Liver (tissue), 9 donors: Measurements from ENCODE around the gene TMEM233. TPM values are rescaled to one million over a fixed set of nuclear protein-coding genes. Genes with fewer than 3 reads are reported as not detected.
A peak's percentile ranks its signal among the peaks of the same experiment; 100 is the strongest.

ENCODE experiments used
- DNase-seq: peaks from one replicate; pipeline ENCODE4 v3.0.0-alpha.2; 2017; ENCODE audit warnings: low spot score
- H3K27ac ChIP-seq, 2 donors: one replicate each; pipeline ENCODE4 v1.7.0; 2013; ENCODE audit warnings: inconsistent platforms in 2 of 2, low read length in 2 of 2, control low read depth in 1 of 2, low read depth in 1 of 2, mild to moderate bottlenecking in 1 of 2
- H3K27me3 ChIP-seq, 4 donors: one replicate each; pipeline versions ENCODE4 v1.6.1 to v1.7.0; 2013; ENCODE audit warnings: low read length in 3 of 4, inconsistent platforms in 1 of 4, mild to moderate bottlenecking in 1 of 4, moderate library complexity in 1 of 4; ENCODE audit not compliant: control insufficient read depth in 4 of 4, insufficient read depth in 4 of 4
- H3K36me3 ChIP-seq, 4 donors: one replicate each; pipeline versions ENCODE4 v1.6.1 to v1.7.0; 2013; ENCODE audit warnings: low read length in 3 of 4, mild to moderate bottlenecking in 3 of 4, low read depth in 1 of 4, moderate library complexity in 1 of 4; ENCODE audit not compliant: control insufficient read depth in 4 of 4, insufficient read depth in 3 of 4
- H3K4me1 ChIP-seq, 4 donors: one replicate each; pipeline versions ENCODE4 v1.6.1 to v1.7.0; 2013; ENCODE audit warnings: low read length in 3 of 4, mild to moderate bottlenecking in 3 of 4, moderate library complexity in 1 of 4; ENCODE audit not compliant: control insufficient read depth in 4 of 4, insufficient read depth in 4 of 4
- H3K4me3 ChIP-seq, 3 donors: one replicate each; pipeline versions ENCODE4 v1.6.1 to v1.7.0; 2013; ENCODE audit warnings: low read length in 3 of 3, control low read depth in 1 of 3, low read depth in 1 of 3, mild to moderate bottlenecking in 1 of 3
- H3K9ac ChIP-seq, 2 donors: one replicate each; pipeline ENCODE4 v1.7.0; 2013; ENCODE audit warnings: low read length in 2 of 2, mild to moderate bottlenecking in 2 of 2, moderate library complexity in 2 of 2, control low read depth in 1 of 2, low read depth in 1 of 2
- H3K9me3 ChIP-seq, 4 donors: one replicate each; pipeline versions ENCODE4 v1.6.1 to v1.7.0; 2013; ENCODE audit warnings: low read length in 3 of 4; ENCODE audit not compliant: control insufficient read depth in 4 of 4
- EGR1 ChIP-seq, 2 donors: IDR thresholded peaks; 2 replicates each; pipeline ENCODE4 v1.6.1; 2016 to 2018; ENCODE audit warnings: antibody characterized with exemption in 2 of 2, low read depth in 2 of 2
- FOXA1 ChIP-seq: IDR thresholded peaks from 2 replicates; pipeline ENCODE4 v1.6.1; 2016; ENCODE audit warnings: antibody characterized with exemption
- FOXA2 ChIP-seq: IDR thresholded peaks from 2 replicates; pipeline ENCODE4 v1.6.1; 2016; ENCODE audit warnings: antibody characterized with exemption
- GABPA ChIP-seq, 2 donors: IDR thresholded peaks in 1 of 2; conservative IDR thresholded peaks in 1 of 2; 2 replicates each; pipeline ENCODE4 v1.6.1; 2016; ENCODE audit warnings: antibody characterized with exemption in 2 of 2, mild to moderate bottlenecking in 1 of 2, moderate library complexity in 1 of 2
- HNF4A ChIP-seq, 2 donors: conservative IDR thresholded peaks; 2 replicates each; pipeline ENCODE4 v1.6.1; 2016; ENCODE audit warnings: antibody characterized with exemption in 2 of 2, mild to moderate bottlenecking in 2 of 2
- HNF4G ChIP-seq: IDR thresholded peaks from 2 replicates; pipeline ENCODE4 v1.6.1; 2016; ENCODE audit warnings: antibody characterized with exemption
- MAX ChIP-seq: IDR thresholded peaks from 2 replicates; pipeline ENCODE4 v1.6.1; 2016; ENCODE audit warnings: antibody characterized with exemption
- NR2F2 ChIP-seq: IDR thresholded peaks from 2 replicates; pipeline ENCODE4 v1.6.1; 2016; ENCODE audit warnings: antibody characterized with exemption
- REST ChIP-seq: IDR thresholded peaks from 2 replicates; pipeline ENCODE4 v1.6.1; 2016; ENCODE audit warnings: antibody characterized with exemption, mild to moderate bottlenecking
- RXRA ChIP-seq, 2 donors: IDR thresholded peaks; 2 replicates each; pipeline ENCODE4 v1.6.1; 2017 to 2018; ENCODE audit warnings: antibody characterized with exemption in 2 of 2, mild to moderate bottlenecking in 1 of 2
- SP1 ChIP-seq: IDR thresholded peaks from 2 replicates; pipeline ENCODE4 v1.6.1; 2018; ENCODE audit warnings: antibody characterized with exemption, mild to moderate bottlenecking
- TAF1 ChIP-seq: conservative IDR thresholded peaks from 2 replicates; pipeline ENCODE4 v1.6.1; 2016; ENCODE audit warnings: antibody characterized with exemption, mild to moderate bottlenecking
- YY1 ChIP-seq: IDR thresholded peaks from 2 replicates; pipeline ENCODE4 v1.6.1; 2016; ENCODE audit warnings: antibody characterized with exemption, mild to moderate bottlenecking
- WGBS: extraction: QIAGEN DNeasy Blood & Tissue Kit; methylation state at CpG from one replicate; pipeline ENCODE4 v1.1.7; 2013; 5-methylcytosine and 5-hydroxymethylcytosine counted together
- polyA plus RNA-seq, 2 donors: library from polyadenylated mRNA; stranded (reverse) in 1 of 2; unstranded in 1 of 2; fragments of 200-250 nt in 1 of 2; fragments of >200 nt in 1 of 2; fragmentation: Nextera tagmentation in 1 of 2; extraction: Ambion mirVana in 1 of 2; gene quantifications; one replicate each; pipeline versions ENCODE4 v1.2.1 to v1.2.3, GENCODE V29; 2013 to 2015
- total RNA-seq, 2 donors: library from RNA; depleted of rRNA; stranded (reverse); fragments of >200 nt; gene quantifications; one replicate each; pipeline ENCODE4 v1.2.3, GENCODE V29; 2014
- TF ChIP-seq, protein P1 (sequence below): fragments of 150-350 bp; IDR thresholded peaks from 2 replicates; pipeline ENCODE4 v1.5.1; 2017; ENCODE audit warnings: improper control_type of control experiment, low read depth, low read length; ENCODE audit not compliant: missing input control
- TF ChIP-seq, protein P2 (sequence below): IDR thresholded peaks from 2 replicates; pipeline ENCODE4 v1.6.1; 2016; ENCODE audit warnings: antibody characterized with exemption
- TF ChIP-seq, protein P3 (sequence below): IDR thresholded peaks from 2 replicates; pipeline ENCODE4 v1.6.1; 2016; ENCODE audit warnings: antibody characterized with exemption
- donor health status: healthy.
- donor health status: healthy.
- donor health status: healthy.
- donor health status: healthy.
- donor health status: healthy.

The TMEM233 gene
- total and polyA plus RNA-seq, 4 donors, result 0.05 to 0.17 (median 0.09) TPM

DNA sequence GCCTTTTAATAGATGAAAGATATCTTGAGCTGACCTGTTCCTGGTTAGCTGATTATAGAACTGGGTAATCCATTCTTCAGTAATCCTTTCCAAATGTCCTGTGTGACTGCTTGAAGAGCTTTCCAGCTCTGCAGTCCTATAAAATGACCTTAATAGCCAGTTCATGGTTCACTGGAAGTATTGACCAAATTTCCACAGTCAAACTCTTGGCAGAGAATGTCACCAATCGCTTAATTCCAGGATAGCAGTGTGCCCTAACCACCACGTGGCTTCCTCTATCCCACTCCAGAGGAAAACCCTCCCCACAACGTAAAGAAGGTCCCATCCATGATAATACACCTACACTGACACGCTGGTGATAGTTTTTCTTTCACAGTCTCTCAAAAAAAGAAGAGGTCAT, 91.8 kb downstream of the TMEM233 start (continued):
- TF ChIP-seq SP1 (peak; percentile 89), HNF4G (no peak), MAX (peak; percentile 92), TAF1 (peak; percentile 85), NR2F2 (no peak), FOXA1 (peak; percentile 27)
- TF ChIP-seq, protein P1, sequence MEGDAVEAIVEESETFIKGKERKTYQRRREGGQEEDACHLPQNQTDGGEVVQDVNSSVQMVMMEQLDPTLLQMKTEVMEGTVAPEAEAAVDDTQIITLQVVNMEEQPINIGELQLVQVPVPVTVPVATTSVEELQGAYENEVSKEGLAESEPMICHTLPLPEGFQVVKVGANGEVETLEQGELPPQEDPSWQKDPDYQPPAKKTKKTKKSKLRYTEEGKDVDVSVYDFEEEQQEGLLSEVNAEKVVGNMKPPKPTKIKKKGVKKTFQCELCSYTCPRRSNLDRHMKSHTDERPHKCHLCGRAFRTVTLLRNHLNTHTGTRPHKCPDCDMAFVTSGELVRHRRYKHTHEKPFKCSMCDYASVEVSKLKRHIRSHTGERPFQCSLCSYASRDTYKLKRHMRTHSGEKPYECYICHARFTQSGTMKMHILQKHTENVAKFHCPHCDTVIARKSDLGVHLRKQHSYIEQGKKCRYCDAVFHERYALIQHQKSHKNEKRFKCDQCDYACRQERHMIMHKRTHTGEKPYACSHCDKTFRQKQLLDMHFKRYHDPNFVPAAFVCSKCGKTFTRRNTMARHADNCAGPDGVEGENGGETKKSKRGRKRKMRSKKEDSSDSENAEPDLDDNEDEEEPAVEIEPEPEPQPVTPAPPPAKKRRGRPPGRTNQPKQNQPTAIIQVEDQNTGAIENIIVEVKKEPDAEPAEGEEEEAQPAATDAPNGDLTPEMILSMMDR, result no peak

GRCh38 chr12:119686355-119686754, 92.8 kb downstream of the TMEM233 start:
- no peaks in the 10 kb centered on the region for H3K9me3 ChIP-seq
- DNase-seq, result no peak
- no peak overlapping the region for H3K9ac ChIP-seq
- H3K27me3 ChIP-seq, result no peaks in the 10 kb centered on the region
- H3K4me1 ChIP-seq, result peaks cover 14 to 54% (median 25%) of the 10 kb centered on the region in 4 donors
- peaks cover 0 to under 1% (median 0%) of the 10 kb centered on the region in 4 donors for H3K36me3 ChIP-seq
- peak overlapping the region; percentile 86 to 88 for H3K27ac ChIP-seq
- 47% methylated on average over 12 of the region's 12 CpGs for WGBS
- no peak overlapping the region for H3K4me3 ChIP-seq
- TF ChIP-seq HNF4A (conservative IDR thresholded peaks at IDR 0.05), result peak; percentile 15 to 42
- no peak for TF ChIP-seq FOXA1
- TF ChIP-seq GABPA (IDR thresholded peaks at IDR 0.05 in 1 of 2, conservative IDR thresholded peaks at IDR 0.05 in 1 of 2), result no peak
- peak; percentile 25 to 37 for TF ChIP-seq RXRA (IDR thresholded peaks at IDR 0.05)

DNA sequence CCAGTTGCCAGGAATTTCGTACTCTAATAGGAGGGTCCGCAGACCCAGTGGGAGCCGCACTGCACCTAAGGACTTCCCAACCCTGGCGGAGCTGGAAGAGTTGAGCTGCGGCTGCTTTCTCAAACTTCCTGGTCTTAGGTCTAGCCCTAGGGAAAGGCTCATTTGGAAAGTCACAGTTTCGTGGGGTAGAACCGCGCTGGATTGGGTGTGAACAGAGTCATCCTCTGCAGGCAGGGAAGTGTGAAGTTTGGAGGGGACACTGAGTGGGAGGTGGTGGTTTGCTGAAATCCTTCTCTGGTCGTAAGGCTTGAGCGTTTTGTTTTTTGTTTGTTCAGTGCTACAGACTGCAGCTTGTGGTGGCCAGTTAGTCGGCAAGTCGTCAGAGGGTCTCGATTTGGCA, 93.2 kb downstream of the TMEM233 start:
- Histone ChIP-seq H3K9me3 (no peaks in the 10 kb centered on the region), H3K4me3 (no peak overlapping the region)
- TF ChIP-seq REST, result no peak
- no peak for TF ChIP-seq TAF1

DNA sequence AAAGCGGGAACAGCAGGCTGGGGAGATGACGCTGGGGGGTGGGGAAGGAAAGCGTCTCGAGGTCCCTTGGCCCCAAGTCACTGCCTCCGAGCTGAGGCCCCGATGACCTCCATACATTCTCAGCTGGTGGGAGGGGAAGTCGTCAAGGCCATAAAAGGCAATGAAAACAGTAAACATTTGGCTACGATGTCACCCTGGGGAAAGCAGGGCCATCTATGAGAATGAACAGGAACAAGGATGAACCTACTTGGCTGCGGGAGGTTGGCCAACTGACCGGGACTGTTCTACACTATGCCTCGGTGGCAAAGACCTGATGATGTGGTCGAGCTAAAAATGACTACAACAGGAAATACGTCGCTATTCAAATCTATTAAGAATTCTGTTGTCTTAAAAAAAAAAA, 93.8 kb downstream of the TMEM233 start:
- H3K4me3 ChIP-seq, result no peak overlapping the region
- no peak overlapping the region for H3K27ac ChIP-seq
- WGBS, result 79% methylated on average over 14 of the region's 14 CpGs
- no peak overlapping the region for H3K9ac ChIP-seq
- no peak for DNase-seq
- peaks cover 9 to 46% (median 20%) of the 10 kb centered on the region in 4 donors for H3K4me1 ChIP-seq
- H3K9me3 ChIP-seq, result no peaks in the 10 kb centered on the region
- H3K36me3 ChIP-seq, result no peaks in the 10 kb centered on the region
- H3K27me3 ChIP-seq, result no peaks in the 10 kb centered on the region
- TF ChIP-seq FOXA1 (no peak), TAF1 (no peak), HNF4G (no peak), EGR1 (IDR thresholded peaks at IDR 0.05; ENCODE audit: low read depth in 2 of 2) (no peak), NR2F2 (no peak), YY1 (no peak), FOXA2 (no peak), SP1 (no peak)
- TF ChIP-seq, protein P1, result no peak
- TF ChIP-seq, protein P2, sequence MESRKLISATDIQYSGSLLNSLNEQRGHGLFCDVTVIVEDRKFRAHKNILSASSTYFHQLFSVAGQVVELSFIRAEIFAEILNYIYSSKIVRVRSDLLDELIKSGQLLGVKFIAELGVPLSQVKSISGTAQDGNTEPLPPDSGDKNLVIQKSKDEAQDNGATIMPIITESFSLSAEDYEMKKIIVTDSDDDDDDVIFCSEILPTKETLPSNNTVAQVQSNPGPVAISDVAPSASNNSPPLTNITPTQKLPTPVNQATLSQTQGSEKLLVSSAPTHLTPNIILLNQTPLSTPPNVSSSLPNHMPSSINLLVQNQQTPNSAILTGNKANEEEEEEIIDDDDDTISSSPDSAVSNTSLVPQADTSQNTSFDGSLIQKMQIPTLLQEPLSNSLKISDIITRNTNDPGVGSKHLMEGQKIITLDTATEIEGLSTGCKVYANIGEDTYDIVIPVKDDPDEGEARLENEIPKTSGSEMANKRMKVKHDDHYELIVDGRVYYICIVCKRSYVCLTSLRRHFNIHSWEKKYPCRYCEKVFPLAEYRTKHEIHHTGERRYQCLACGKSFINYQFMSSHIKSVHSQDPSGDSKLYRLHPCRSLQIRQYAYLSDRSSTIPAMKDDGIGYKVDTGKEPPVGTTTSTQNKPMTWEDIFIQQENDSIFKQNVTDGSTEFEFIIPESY, result no peak
- TF ChIP-seq, protein P3, sequence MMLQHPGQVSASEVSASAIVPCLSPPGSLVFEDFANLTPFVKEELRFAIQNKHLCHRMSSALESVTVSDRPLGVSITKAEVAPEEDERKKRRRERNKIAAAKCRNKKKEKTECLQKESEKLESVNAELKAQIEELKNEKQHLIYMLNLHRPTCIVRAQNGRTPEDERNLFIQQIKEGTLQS, result no peak

More for the DNA sequence above, 93.2 kb downstream of the TMEM233 start:
- 94% methylated on average over 13 of the region's 13 CpGs for WGBS
- Histone ChIP-seq H3K27ac (peak overlapping the region in 1 of 2 donors; percentile 88), H3K4me1 (peaks cover 10 to 53% (median 24%) of the 10 kb centered on the region in 4 donors), H3K36me3 (no peaks in the 10 kb centered on the region), H3K9ac (no peak overlapping the region), H3K27me3 (no peaks in the 10 kb centered on the region)
- no peak for DNase-seq
